ENCODE measurements around the gene PSMA4. TPM values are rescaled to one million over a fixed set of nuclear protein-coding genes. Genes with fewer than 3 reads are reported as not detected.
"Not testable (repeated sequence)": the region's sequence is repeated elsewhere in the genome, so short reads cannot be mapped to it uniquely, and the experiment has no call there.

The PSMA4 gene
- polyA plus RNA-seq (2012; ENCODE audit: low read depth, missing spikeins) = 322 TPM

DNA sequence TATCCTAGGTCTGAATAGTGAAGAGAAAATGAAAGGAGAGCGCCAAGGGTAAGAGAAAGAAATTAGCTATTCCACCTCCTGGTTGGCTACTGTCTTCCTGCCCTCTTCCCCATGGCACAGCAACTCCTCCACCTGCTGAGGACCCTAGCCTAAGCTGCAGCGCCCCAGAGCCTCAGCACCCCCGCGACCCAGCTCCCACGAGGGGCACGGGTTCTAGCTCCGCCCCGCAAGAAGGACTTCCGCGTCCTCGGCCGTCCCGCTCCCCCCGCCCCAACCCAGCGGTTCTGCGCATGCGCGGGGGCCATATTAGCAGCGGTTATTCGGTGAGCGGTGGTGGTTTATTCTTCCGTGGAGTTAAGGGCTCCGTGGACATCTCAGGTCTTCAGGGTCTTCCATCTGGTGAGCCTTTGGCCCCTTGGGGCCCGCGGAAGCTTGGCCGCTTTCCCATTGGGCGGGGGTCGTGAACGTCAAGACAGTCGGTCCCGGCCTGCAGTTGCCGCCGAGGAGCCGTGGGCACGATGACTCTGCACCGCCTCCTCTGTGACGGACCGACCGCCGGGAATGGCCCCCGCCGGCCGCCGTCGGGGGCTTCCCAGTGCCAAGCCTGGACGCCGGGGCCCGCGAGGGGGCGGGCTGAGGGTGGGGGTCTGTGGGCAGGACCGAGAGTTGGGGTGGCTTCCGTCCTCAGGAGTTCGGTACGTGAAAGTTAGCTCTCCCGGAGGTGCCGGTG lies at the start of gene PSMA4:
Gene PSMA4 (plus strand): TSS at position 304 of the 730 bp plus-strand sequence. CDS start 1,484 bp downstream, outside the sequence.
- TF ChIP-seq POU2F2 (IDR thresholded peaks at IDR 0.05; ENCODE audit: low read depth, low read length) (peak; percentile 65; the same call in 1 of the 2 replicates), TAF1 (IDR thresholded peaks at IDR 0.05; ENCODE audit: low read depth, low read length) (peak; percentile 75; the same call in 1 of the 2 replicates), PAX5 (IDR thresholded peaks at IDR 0.05; ENCODE audit: insufficient read depth, low read length, severe bottlenecking) (no peak), POLR2A (IDR thresholded peaks at IDR 0.05; ENCODE audit: low read depth, low read length) (peak; percentile 91), POLR2AphosphoS5 (IDR thresholded peaks at IDR 0.05; ENCODE audit: low read depth, low read length) (peak; percentile 83), SPI1 (IDR thresholded peaks at IDR 0.05; ENCODE audit: low read depth, low read length) (no peak)
- DNase-seq (ENCODE audit: insufficient read length, low spot score) (peak; percentile 82), FAIRE-seq (peak; percentile 93)

DNA sequence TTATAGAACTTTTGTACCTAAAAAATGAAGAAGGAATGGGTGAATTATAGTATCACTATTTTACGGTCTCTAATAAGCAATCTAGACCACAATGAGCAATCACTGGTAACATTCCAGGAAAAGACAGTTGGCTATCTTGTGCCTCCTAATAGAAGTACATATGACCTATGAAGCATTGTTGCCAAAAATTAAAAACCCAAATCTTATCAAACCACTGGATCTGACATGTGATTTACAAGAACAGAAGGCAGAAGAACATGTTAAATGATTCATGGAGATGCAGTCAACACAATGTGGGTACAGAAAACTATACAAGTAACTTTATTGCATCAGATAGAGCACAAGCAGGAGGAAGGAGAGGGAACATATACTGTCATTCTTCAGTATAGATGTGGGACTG lies 47.4 kb upstream of the PSMA4 start:
- TF ChIP-seq POLR2A (IDR thresholded peaks at IDR 0.05; ENCODE audit: low read depth, low read length) = no peak
- TF ChIP-seq POU2F2 (IDR thresholded peaks at IDR 0.05; ENCODE audit: low read depth, low read length) = no peak
- no peak for DNase-seq (ENCODE audit: insufficient read length, low spot score)
- FAIRE-seq = no peak

DNA sequence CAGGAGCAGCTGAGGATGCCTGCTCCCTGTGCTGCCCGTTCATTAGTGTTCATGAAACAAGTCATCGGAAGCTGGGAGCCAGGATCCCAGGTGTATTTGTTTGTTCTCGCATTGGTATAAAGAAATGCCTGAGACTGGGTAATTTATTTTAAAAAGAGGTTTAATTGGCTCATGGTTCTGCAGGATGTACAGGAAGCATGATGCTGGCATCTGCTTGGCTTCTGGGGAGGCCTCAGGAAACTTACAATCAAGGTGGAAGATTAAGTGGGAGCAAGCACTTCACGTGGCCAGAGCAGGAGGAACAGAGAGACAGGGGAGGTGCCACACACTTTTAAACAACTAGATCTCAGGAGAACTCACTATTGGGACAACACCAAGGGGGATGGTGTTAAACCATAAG lies 38.4 kb upstream of the PSMA4 start:
- no peak for DNase-seq (ENCODE audit: insufficient read length, low spot score)
- TF ChIP-seq SPI1 (IDR thresholded peaks at IDR 0.05; ENCODE audit: low read depth, low read length) (no peak), PAX5 (IDR thresholded peaks at IDR 0.05; ENCODE audit: insufficient read depth, low read length, severe bottlenecking) (no peak), POLR2AphosphoS5 (IDR thresholded peaks at IDR 0.05; ENCODE audit: low read depth, low read length) (no peak), TAF1 (IDR thresholded peaks at IDR 0.05; ENCODE audit: low read depth, low read length) (no peak), POU2F2 (IDR thresholded peaks at IDR 0.05; ENCODE audit: low read depth, low read length) (no peak), POLR2A (IDR thresholded peaks at IDR 0.05; ENCODE audit: low read depth, low read length) (no peak)
- no peak for FAIRE-seq

DNA sequence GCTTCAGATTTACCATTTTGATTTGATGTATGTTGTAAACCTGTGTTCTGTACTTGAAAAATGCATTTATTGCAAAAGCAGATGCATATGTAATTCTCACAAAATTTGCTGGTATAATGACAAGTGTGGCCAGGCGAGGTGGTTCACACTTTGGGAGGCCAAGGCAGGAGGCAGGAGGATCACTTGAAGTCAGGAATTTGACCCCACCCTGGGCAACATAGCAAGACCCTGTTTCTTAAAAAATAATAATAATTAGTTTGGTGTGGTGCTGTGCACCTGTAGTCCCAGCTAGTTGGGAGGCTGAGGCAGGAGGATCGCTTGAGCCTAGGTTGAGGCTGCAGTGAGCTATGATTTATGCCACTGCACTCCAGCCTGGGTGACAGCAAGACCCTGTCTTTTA lies 37.6 kb upstream of the PSMA4 start:
- no peak for FAIRE-seq
- no peak for DNase-seq (ENCODE audit: insufficient read length, low spot score)
- no peak for TF ChIP-seq TAF1 (IDR thresholded peaks at IDR 0.05; ENCODE audit: low read depth, low read length)
- TF ChIP-seq SPI1 (IDR thresholded peaks at IDR 0.05; ENCODE audit: low read depth, low read length) = no peak
- no peak for TF ChIP-seq POU2F2 (IDR thresholded peaks at IDR 0.05; ENCODE audit: low read depth, low read length)
- no peak for TF ChIP-seq PAX5 (IDR thresholded peaks at IDR 0.05; ENCODE audit: insufficient read depth, low read length, severe bottlenecking)
- no peak for TF ChIP-seq POLR2AphosphoS5 (IDR thresholded peaks at IDR 0.05; ENCODE audit: low read depth, low read length)
- TF ChIP-seq POLR2A (IDR thresholded peaks at IDR 0.05; ENCODE audit: low read depth, low read length) = no peak

DNA sequence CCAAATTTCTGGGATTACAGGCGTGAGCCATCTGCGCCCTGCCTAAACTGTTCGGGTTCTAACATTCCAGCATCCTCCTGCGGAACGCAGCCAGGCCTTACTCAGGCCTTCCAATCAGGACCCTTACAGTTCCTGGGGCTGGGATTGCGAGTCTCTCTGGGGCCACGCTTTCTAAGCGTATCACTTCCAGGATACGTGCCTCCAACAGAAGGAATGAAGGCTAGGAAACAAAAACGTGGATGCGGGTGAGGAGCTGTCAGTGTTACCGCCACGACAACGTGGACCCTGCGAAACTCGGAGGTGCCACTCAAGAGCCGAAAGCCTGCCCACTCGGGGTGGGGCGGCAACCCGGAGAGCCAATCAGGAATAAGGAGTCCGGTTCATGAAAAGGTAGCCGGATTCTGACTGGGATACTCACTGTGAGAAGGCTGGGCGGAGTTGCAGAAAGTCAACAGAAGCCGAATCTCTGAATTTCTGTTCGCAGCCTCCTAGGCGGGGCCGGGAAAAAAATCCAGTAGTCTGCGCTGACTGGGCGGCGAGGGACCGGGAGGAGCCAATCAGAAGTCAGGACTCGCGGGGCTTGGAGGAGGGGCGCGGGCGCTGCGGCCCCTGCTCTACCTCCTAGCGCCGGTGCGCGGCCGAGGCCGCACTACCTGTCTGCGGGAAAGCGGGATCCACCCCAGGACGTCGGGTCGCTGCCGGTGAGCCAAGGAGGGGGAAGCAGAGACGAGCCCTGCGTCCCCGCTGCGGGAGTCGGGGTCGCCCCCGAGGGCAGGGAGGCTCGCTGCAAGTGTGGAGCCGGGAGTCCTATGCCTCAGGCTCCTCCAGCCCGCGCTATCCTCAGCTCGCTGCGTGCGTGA lies 33.0 kb upstream of the PSMA4 start, which contains the start of gene HYKK:
Gene HYKK (plus strand): TSS at position 607 of the 860 bp plus-strand sequence. CDS start 5,512 bp downstream, outside the sequence.
- DNase-seq (ENCODE audit: insufficient read length, low spot score) (peak; percentile 75), FAIRE-seq (peak; percentile 63)
- TF ChIP-seq PAX5 (IDR thresholded peaks at IDR 0.05; ENCODE audit: insufficient read depth, low read length, severe bottlenecking) (no peak), POU2F2 (IDR thresholded peaks at IDR 0.05; ENCODE audit: low read depth, low read length) (no peak), POLR2AphosphoS5 (IDR thresholded peaks at IDR 0.05; ENCODE audit: low read depth, low read length) (no peak), TAF1 (IDR thresholded peaks at IDR 0.05; ENCODE audit: low read depth, low read length) (no peak), POLR2A (IDR thresholded peaks at IDR 0.05; ENCODE audit: low read depth, low read length) (no peak), SPI1 (IDR thresholded peaks at IDR 0.05; ENCODE audit: low read depth, low read length) (no peak)

DNA sequence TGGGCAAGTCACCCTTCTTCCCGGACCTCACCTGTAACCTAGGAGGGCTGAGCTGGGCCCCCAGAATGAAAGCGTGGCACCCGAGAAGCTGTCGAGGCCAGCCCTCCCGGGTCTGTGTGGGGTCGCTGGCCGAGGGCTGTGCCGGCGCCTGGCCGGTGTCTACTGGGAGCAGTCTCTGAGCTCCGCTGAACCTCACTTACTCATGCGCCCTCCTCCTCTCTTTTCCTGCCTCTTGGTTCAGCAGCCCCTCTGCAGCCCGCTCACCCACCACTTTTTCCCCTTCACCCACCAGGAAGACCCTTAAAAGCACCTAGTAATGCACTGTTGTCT lies 32.4 kb upstream of the PSMA4 start:
- TF ChIP-seq POLR2A (IDR thresholded peaks at IDR 0.05; ENCODE audit: low read depth, low read length) (no peak), TAF1 (IDR thresholded peaks at IDR 0.05; ENCODE audit: low read depth, low read length) (no peak), POU2F2 (IDR thresholded peaks at IDR 0.05; ENCODE audit: low read depth, low read length) (no peak), PAX5 (IDR thresholded peaks at IDR 0.05; ENCODE audit: insufficient read depth, low read length, severe bottlenecking) (no peak), SPI1 (IDR thresholded peaks at IDR 0.05; ENCODE audit: low read depth, low read length) (no peak), POLR2AphosphoS5 (IDR thresholded peaks at IDR 0.05; ENCODE audit: low read depth, low read length) (no peak)
- FAIRE-seq (no peak), DNase-seq (ENCODE audit: insufficient read length, low spot score) (no peak)

DNA sequence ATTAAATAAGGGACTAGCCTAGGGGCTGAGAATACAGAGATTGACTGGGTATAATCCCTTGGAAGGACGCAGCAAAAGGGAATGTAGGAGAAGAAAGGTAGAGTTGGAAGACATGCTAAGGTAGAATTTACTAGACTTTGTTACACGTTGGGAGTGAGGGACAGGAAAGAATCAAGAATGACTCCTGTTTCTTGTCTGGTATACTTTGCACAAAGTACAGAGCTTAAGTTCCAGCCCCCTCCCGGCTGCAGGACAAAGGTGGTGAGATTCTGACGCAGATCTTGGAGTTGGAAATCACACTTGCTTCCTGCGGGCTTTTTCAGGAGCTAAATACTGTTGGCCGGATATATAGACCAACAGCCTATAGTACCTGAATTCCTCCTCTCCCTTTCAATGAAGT lies 32.0 kb upstream of the PSMA4 start:
- no peak for DNase-seq (ENCODE audit: insufficient read length, low spot score)
- FAIRE-seq = no peak
- TF ChIP-seq POU2F2 (IDR thresholded peaks at IDR 0.05; ENCODE audit: low read depth, low read length) (no peak), TAF1 (IDR thresholded peaks at IDR 0.05; ENCODE audit: low read depth, low read length) (no peak), POLR2A (IDR thresholded peaks at IDR 0.05; ENCODE audit: low read depth, low read length) (no peak), PAX5 (IDR thresholded peaks at IDR 0.05; ENCODE audit: insufficient read depth, low read length, severe bottlenecking) (no peak), POLR2AphosphoS5 (IDR thresholded peaks at IDR 0.05; ENCODE audit: low read depth, low read length) (no peak), SPI1 (IDR thresholded peaks at IDR 0.05; ENCODE audit: low read depth, low read length) (no peak)

DNA sequence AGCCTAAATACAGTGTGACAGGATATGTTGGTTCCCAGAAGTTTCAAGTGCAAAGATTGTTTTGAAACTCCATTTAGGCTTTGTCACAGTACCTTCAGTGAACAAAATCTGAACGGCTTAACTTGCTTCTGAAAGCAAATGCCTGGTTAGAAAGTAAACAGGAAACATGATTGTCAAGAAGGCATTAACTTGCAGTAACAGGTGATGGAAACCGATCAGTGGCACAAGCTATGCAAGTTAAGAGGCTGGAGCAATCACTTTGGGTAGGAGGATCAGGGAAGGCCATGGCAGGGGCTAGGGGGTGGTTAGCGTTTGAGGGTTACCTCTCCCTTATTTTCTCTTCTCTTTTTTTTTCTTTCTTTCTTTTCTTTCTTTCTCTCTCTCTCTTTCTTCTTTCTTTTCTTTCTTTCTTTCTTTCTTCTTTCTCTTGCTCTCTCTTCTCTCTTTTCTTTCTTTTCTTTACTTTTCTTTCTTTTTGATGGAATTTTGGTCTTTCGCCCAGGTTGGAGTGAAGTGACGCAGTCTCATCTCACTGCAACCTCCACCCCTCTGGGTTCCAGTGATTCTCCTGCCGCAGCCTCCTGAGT lies 30.4 kb upstream of the PSMA4 start:
- TF ChIP-seq POLR2AphosphoS5 (IDR thresholded peaks at IDR 0.05; ENCODE audit: low read depth, low read length) (no peak), POLR2A (IDR thresholded peaks at IDR 0.05; ENCODE audit: low read depth, low read length) (no peak)
- no peak for DNase-seq (ENCODE audit: insufficient read length, low spot score)
- FAIRE-seq = no peak

DNA sequence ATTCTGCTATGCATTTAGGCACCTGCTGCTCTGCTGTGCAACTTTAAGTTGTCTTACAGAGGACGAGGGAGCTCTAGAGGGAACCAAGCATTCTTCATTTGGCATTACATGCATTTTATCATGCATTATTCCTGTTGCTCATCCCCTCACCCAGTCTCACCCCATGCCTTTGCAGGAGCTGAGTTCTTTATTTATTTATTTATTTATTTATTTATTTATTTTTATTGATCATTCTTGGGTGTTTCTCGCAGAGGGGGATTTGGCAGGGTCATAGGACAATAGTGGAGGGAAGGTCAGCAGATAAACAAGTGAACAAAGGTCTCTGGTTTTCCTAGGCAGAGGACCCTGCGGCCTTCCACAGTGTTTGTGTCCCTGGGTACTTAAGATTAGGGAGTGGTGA lies 20.2 kb upstream of the PSMA4 start:
- DNase-seq (ENCODE audit: insufficient read length, low spot score); FAIRE-seq: not testable (repeated sequence)

All from GM12891 (cell line).